Fibroblast of lung (primary cell): Measurements from ENCODE around the gene REL.

ENCODE experiments used
- EZH2 ChIP-seq: IDR thresholded peaks from 2 replicates; pipeline ENCODE4 v1.5.1; 2012; ENCODE audit warnings: low read length, control low read depth, mild to moderate bottlenecking; ENCODE audit errors: missing control alignments
- TF ChIP-seq, protein P1 (sequence below), 2 donors: IDR thresholded peaks in 1 of 2; conservative IDR thresholded peaks in 1 of 2; 1 replicate in 1 of 2; 2 replicates in 1 of 2; pipeline ENCODE4 v1.5.1; 2011 to 2012; ENCODE audit warnings: low read length in 2 of 2, control low read depth in 1 of 2, inconsistent platforms in 1 of 2, low read depth in 1 of 2, mild to moderate bottlenecking in 1 of 2

DNA sequence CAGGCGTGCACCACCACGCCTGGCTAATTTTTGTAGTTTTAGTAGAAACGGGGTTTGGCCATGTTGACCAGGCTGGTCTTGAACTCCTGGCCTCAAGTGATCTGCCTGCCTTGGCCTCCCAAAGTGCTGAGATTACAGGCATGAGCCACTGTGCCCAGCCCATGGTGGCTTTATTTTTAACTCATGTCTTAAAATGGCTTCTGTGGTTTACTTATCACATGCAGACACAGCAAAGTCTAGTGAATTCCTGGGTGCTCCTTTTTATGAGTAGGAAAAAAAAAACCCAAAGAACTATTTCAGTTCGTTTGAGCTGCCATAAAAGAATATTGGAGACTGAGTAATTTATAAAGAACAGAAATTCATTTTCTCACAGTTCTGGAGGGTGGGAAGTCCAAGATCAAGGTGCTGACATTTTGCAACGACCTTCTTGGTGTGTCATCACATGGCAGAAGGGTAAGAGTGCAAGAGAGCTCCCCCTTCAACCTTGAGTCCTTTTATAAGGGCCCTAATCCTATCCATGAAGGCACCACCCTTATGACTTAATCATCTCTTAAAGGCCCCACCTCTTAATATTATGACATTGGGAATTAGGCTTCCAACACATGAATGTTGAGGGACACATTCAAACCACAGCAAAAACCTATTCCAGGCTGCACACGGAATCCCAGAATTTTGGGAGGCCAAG, 12.6 kb upstream of the REL start:
- no peak for TF ChIP-seq EZH2
- TF ChIP-seq, protein P1, sequence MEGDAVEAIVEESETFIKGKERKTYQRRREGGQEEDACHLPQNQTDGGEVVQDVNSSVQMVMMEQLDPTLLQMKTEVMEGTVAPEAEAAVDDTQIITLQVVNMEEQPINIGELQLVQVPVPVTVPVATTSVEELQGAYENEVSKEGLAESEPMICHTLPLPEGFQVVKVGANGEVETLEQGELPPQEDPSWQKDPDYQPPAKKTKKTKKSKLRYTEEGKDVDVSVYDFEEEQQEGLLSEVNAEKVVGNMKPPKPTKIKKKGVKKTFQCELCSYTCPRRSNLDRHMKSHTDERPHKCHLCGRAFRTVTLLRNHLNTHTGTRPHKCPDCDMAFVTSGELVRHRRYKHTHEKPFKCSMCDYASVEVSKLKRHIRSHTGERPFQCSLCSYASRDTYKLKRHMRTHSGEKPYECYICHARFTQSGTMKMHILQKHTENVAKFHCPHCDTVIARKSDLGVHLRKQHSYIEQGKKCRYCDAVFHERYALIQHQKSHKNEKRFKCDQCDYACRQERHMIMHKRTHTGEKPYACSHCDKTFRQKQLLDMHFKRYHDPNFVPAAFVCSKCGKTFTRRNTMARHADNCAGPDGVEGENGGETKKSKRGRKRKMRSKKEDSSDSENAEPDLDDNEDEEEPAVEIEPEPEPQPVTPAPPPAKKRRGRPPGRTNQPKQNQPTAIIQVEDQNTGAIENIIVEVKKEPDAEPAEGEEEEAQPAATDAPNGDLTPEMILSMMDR (conservative IDR thresholded peaks at IDR 0.05 in 1 of 2, IDR thresholded peaks at IDR 0.05 in 1 of 2; ENCODE audit: low read depth in 1 of 2, low read length in 2 of 2): no peak
